SK-N-SH (cell line): Measurements from ENCODE around the gene EXOC6B.

Source experiments
- CTCF ChIP-seq: fragments of 200-600 bp; sonication (generic); IDR thresholded peaks from 2 replicates; pipeline ENCODE4 v1.6.1; 2017; ENCODE audit warnings: antibody characterized with exemption, mild to moderate bottlenecking, moderate library complexity
- ELF1 ChIP-seq: IDR thresholded peaks from 2 replicates; pipeline ENCODE4 v1.4.0; 2012
- EP300 ChIP-seq, 2 experiments: IDR thresholded peaks; 2 replicates each; pipeline versions ENCODE4 v1.4.0 to v1.6.1; 2012; ENCODE audit warnings: borderline replicate concordance in 1 of 2, low read depth in 1 of 2, low read length in 1 of 2
- IRF3 ChIP-seq: fragments of 150-350 bp; IDR thresholded peaks from 2 replicates; pipeline ENCODE4 v1.6.1; 2016; ENCODE audit warnings: mild to moderate bottlenecking, low read depth, low read length
- MAX ChIP-seq: IDR thresholded peaks from 2 replicates; pipeline ENCODE4 v1.4.0; 2012; ENCODE audit warnings: low read depth
- NFIC ChIP-seq: IDR thresholded peaks from 2 replicates; pipeline ENCODE4 v1.4.0; 2012; ENCODE audit warnings: borderline replicate concordance
- POLR2AphosphoS5 ChIP-seq: IDR thresholded peaks from 2 replicates; pipeline ENCODE4 v1.6.1; 2012; ENCODE audit warnings: low read depth, low read length
- RCOR1 ChIP-seq: fragments of 150-350 bp; IDR thresholded peaks from 2 replicates; pipeline ENCODE4 v1.6.1; 2017; ENCODE audit warnings: antibody characterized with exemption, low read length
- REST ChIP-seq: IDR thresholded peaks from 2 replicates; pipeline ENCODE4 v1.6.1; 2012; ENCODE audit warnings: mild to moderate bottlenecking, low read depth, low read length, moderate library complexity
- RFX5 ChIP-seq: IDR thresholded peaks from 2 replicates; pipeline ENCODE4 v1.6.1; 2012; ENCODE audit warnings: mild to moderate bottlenecking, improper control_type of control experiment, low read length
- TAF1 ChIP-seq: IDR thresholded peaks from 2 replicates; pipeline ENCODE4 v1.6.1; 2012; ENCODE audit warnings: low read depth, mild to moderate bottlenecking, low read length, moderate library complexity, borderline replicate concordance

GRCh38 chr2:72191441-72191840, 634.4 kb downstream of the EXOC6B start:
- TF ChIP-seq RCOR1 (no peak), NFIC (no peak), CTCF (no peak), POLR2AphosphoS5 (no peak), MAX (no peak), IRF3 (no peak), RFX5 (no peak), REST (no peak), EP300 (IDR thresholded peaks at IDR 0.05; ENCODE audit: borderline replicate concordance in 1 of 2, low read depth in 1 of 2, low read length in 1 of 2) (no peak), ELF1 (no peak), TAF1 (no peak)
